GM23248 (cell line): ENCODE data around the gene CD46. TPM values are rescaled to one million over a fixed set of nuclear protein-coding genes. Genes with fewer than 3 reads are reported as not detected.
A peak's percentile ranks its signal among the peaks of the same experiment; 100 is the strongest.

Source experiments
- DNase-seq: peaks from one replicate; pipeline ENCODE4 v3.0.0-alpha.2; 2015
- H2AFZ ChIP-seq: fragments of 200-600 bp; sonication (generic); 2 replicates; pipeline ENCODE4 v1.6.1; 2016; ENCODE audit warnings: antibody characterized with exemption
- H3F3A ChIP-seq: fragments of 200-600 bp; sonication (generic); 2 replicates; pipeline ENCODE4 v1.6.1; 2016; ENCODE audit warnings: mild to moderate bottlenecking, antibody characterized with exemption, mixed run types; ENCODE audit not compliant: insufficient read depth
- H3K27ac ChIP-seq: fragments of 200-600 bp; sonication (generic); 2 replicates; pipeline ENCODE4 v1.5.1; 2016; ENCODE audit warnings: mild to moderate bottlenecking
- H3K27me3 ChIP-seq: fragments of 200-600 bp; sonication (generic); replicated peaks from 2 replicates; pipeline ENCODE4 v1.6.1; 2016; ENCODE audit warnings: mild to moderate bottlenecking; ENCODE audit not compliant: insufficient read depth
- H3K36me3 ChIP-seq: fragments of 200-600 bp; sonication (generic); 2 replicates; pipeline ENCODE4 v1.6.1; 2016; ENCODE audit warnings: low read depth, mild to moderate bottlenecking
- H3K4me1 ChIP-seq: fragments of 200-600 bp; sonication (generic); 2 replicates; pipeline ENCODE4 v1.6.1; 2016; ENCODE audit warnings: mild to moderate bottlenecking; ENCODE audit not compliant: insufficient read depth
- H3K4me2 ChIP-seq: fragments of 200-600 bp; sonication (generic); one replicate; pipeline ENCODE4 v1.6.1; 2016; ENCODE audit warnings: mild to moderate bottlenecking; ENCODE audit not compliant: unreplicated experiment
- H3K4me3 ChIP-seq: fragments of 200-600 bp; sonication (generic); 2 replicates; pipeline ENCODE4 v1.5.1; 2016; ENCODE audit warnings: mild to moderate bottlenecking
- H3K79me2 ChIP-seq: fragments of 200-600 bp; sonication (generic); 2 replicates; pipeline ENCODE4 v1.6.1; 2016; ENCODE audit warnings: mild to moderate bottlenecking; ENCODE audit not compliant: insufficient read depth
- H3K9ac ChIP-seq: fragments of 200-600 bp; sonication (generic); 2 replicates; pipeline ENCODE4 v1.6.1; 2016; ENCODE audit warnings: mild to moderate bottlenecking
- H3K9me2 ChIP-seq: fragments of 200-600 bp; sonication (generic); 2 replicates; pipeline ENCODE4 v1.6.1; 2016; ENCODE audit warnings: mixed run types, mild to moderate bottlenecking, moderate library complexity; ENCODE audit not compliant: insufficient read depth
- H3K9me3 ChIP-seq: fragments of 200-600 bp; sonication (generic); one replicate; pipeline ENCODE4 v1.6.1; 2017; ENCODE audit warnings: low read depth
- H4K20me1 ChIP-seq: fragments of 200-600 bp; sonication (generic); 2 replicates; pipeline ENCODE4 v1.6.0; 2016; ENCODE audit not compliant: insufficient read depth
- EZH2 ChIP-seq: fragments of 200-600 bp; sonication (generic); IDR thresholded peaks from 2 replicates; pipeline ENCODE4 v1.6.1; 2018; ENCODE audit warnings: antibody characterized with exemption, mild to moderate bottlenecking; ENCODE audit not compliant: insufficient read depth, poor library complexity, severe bottlenecking
- EZH2phosphoT487 ChIP-seq: fragments of 200-600 bp; sonication (generic); IDR thresholded peaks from 2 replicates; pipeline ENCODE4 v1.6.1; 2018; ENCODE audit warnings: antibody characterized with exemption, moderate library complexity, mild to moderate bottlenecking, low read depth; ENCODE audit not compliant: insufficient read depth
- WGBS, 2 experiments: methylation state at CpG; one replicate each; pipeline ENCODE4 v1.1.6; 2015 to 2017; ENCODE audit warnings: low lambda C conversion rate in 2 of 2, low coverage in 1 of 2; ENCODE audit errors: missing lambda C conversion rate in 2 of 2; 5-methylcytosine and 5-hydroxymethylcytosine counted together
- in situ Hi-C: fragments of 300-500 bp; cut with MboI; formaldehyde crosslinking; loops from 2 replicates; pipeline ENCODE4 v1.15.0; 2020
- polyA plus RNA-seq: library from polyadenylated mRNA; unstranded; fragments of >200 nt; fragmentation: Nextera tagmentation; extraction: Ambion mirVana; gene quantifications from 2 replicates; pipeline ENCODE4 v1.2.1, GENCODE V29; 2016
- total RNA-seq: library from RNA; depleted of rRNA; stranded (reverse); fragments of >200 nt; shearing (Covaris generic); gene quantifications from 2 replicates; pipeline ENCODE4 v1.2.3, GENCODE V29; 2014

Gene CD46
- total and polyA plus RNA-seq, 2 experiments from 2014 or later, result 49.2 to 117 TPM

GRCh38 chr1:207826557-207827487, 75.0 kb downstream of the CD46 start:
- Histone ChIP-seq H3K9me3 (no peaks in the 10 kb centered on the region), H3K9ac (no peak overlapping the region), H3K4me2 (no peak overlapping the region), H3F3A (peaks cover 14% of the 10 kb centered on the region; the same call in 1 of the 2 replicates), H3K27ac (no peak overlapping the region), H3K27me3 (no peaks in the 10 kb centered on the region), H2AFZ (peak overlapping the region; percentile 55; the same call in 1 of the 2 replicates), H3K36me3 (no peaks in the 10 kb centered on the region), H3K9me2 (no peaks in the 10 kb centered on the region), H3K4me3 (no peak overlapping the region), H3K4me1 (peaks cover 9% of the 10 kb centered on the region), H4K20me1 (no peaks in the 10 kb centered on the region), H3K79me2 (peaks cover 8% of the 10 kb centered on the region; the same call in 1 of the 2 replicates)
- in situ Hi-C loops, result loop anchor here (5.0 kb wide), 1 partner anchor 40 kb away; no protein-coding TSS in a partner anchor
- no peak for DNase-seq
- 54 to 57% methylated on average over 18 of the region's 18 CpGs for WGBS, 2 experiments
- no peak for TF ChIP-seq EZH2
- no peak for TF ChIP-seq EZH2phosphoT487

DNA sequence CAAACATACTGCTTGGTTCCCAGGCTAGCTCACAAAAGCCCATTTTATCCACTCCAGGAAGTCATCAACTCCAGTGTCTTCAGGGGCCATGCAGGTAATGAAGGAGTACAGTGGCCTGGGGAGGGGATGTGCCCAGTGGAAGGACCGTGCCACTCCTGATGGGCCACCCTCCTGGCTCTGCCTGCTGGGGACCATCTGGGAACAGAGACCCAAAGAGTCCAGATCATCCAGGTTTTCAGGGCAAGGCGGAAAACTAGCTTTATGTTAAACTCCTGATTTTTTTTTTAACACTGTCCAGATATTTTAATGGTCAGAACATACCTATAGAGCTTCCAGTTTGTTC, 75.6 kb downstream of the CD46 start:
- H3K4me1 ChIP-seq, result peaks cover 9% of the 10 kb centered on the region

DNA sequence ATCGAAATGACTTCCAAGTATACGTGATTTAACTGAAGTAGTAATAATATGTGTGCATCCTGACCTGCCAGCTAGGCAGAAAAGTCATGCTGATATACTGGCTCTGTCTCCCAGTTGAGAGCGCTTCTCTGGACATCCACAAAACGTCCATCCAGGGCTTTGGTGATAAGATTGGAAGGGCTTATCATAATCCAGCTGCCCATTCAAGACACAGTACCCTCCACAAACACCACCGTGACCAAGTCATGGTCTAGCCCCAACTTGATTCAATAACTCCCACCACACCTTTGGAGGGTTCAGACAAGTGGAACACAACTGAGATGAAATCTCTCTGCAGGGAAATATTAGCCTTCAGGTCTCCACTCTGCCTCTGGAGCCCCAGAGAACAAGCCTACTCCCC, 76.2 kb downstream of the CD46 start:
- Histone ChIP-seq H4K20me1 (no peaks in the 10 kb centered on the region), H3K4me2 (no peak overlapping the region), H3K79me2 (0 out of 2 replicates have a peak, but pooled peaks cover 3% of the 10 kb centered on the region), H3F3A (peaks cover 14% of the 10 kb centered on the region; the same call in 1 of the 2 replicates), H3K36me3 (no peaks in the 10 kb centered on the region), H3K9me2 (no peaks in the 10 kb centered on the region), H3K27me3 (no peaks in the 10 kb centered on the region), H3K9me3 (no peaks in the 10 kb centered on the region), H3K9ac (no peak overlapping the region), H3K4me3 (no peak overlapping the region), H3K4me1 (peaks cover 9% of the 10 kb centered on the region), H2AFZ (no peak overlapping the region), H3K27ac (no peak overlapping the region)
- TF ChIP-seq EZH2phosphoT487 (no peak), EZH2 (no peak)
- in situ Hi-C loops, result loop anchor here (5.0 kb wide), 1 partner anchor 39 kb away; no protein-coding TSS in a partner anchor
- 76 to 84% methylated on average over 5 of the region's 5 CpGs for WGBS, 2 experiments
- DNase-seq, result no peak

More for the DNA sequence above, 75.6 kb downstream of the CD46 start:
- H3F3A ChIP-seq, result peaks cover 14% of the 10 kb centered on the region; the same call in 1 of the 2 replicates
- H3K4me3 ChIP-seq, result no peak overlapping the region
- 96 to 97% methylated on average over 2 of the region's 2 CpGs for WGBS, 2 experiments
- no peak overlapping the region for H3K27ac ChIP-seq
- no peaks in the 10 kb centered on the region for H4K20me1 ChIP-seq
- no peak overlapping the region for H2AFZ ChIP-seq
- H3K4me2 ChIP-seq, result no peak overlapping the region
- H3K79me2 ChIP-seq, result peaks cover 3% of the 10 kb centered on the region; the same call in 1 of the 2 replicates
- H3K36me3 ChIP-seq, result no peaks in the 10 kb centered on the region
- no peak overlapping the region for H3K9ac ChIP-seq
- TF ChIP-seq EZH2phosphoT487 (no peak), EZH2 (no peak)
- no peak for DNase-seq
- H3K9me2 ChIP-seq, result no peaks in the 10 kb centered on the region
- in situ Hi-C loops, result loop anchor here (5.0 kb wide), 1 partner anchor 40 kb away; no protein-coding TSS in a partner anchor
- H3K9me3 ChIP-seq, result no peaks in the 10 kb centered on the region
- H3K27me3 ChIP-seq, result no peaks in the 10 kb centered on the region

DNA sequence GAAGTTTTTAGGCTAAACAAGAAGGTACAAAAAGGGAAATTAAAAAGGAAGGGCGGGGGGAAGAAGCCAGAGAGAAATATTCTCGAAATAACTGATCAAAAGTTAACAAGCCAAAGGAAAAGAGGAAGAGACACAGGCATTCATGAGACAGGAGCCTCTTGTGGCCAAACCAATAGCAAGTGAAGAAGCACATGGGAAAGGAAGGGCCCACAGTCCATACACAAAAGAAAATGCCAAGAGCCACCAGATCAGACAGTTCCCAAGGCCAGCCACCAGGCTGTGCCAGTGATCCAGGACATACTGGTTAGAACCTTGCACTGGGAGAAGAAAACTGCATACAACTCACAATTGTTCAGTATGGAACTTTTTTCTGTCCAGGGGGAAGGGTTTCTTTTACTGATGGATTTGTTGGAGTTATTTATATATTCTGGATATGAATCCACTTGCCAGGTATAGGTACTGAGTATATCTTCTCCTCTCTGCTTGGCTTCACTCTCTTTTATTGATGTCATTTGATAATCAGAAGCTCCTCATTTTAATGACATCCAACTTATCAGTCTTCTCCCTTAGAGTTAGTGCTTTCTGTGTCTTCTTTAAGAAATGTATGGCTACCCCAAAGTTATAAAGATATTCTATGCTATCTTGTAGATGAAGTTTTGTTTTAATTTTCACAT, 76.8 kb downstream of the CD46 start:
- 0 out of 2 replicates have a peak, but pooled peaks cover 3% of the 10 kb centered on the region for H3K79me2 ChIP-seq
- in situ Hi-C loops, result loop anchor here (5.0 kb wide), 1 partner anchor 39 kb away; no protein-coding TSS in a partner anchor
- H2AFZ ChIP-seq, result no peak overlapping the region
- H3K27ac ChIP-seq, result no peak overlapping the region
- no peaks in the 10 kb centered on the region for H3K9me3 ChIP-seq
- 42 to 48% methylated on average over 2 of the region's 2 CpGs for WGBS, 2 experiments
- no peaks in the 10 kb centered on the region for H4K20me1 ChIP-seq
- no peaks in the 10 kb centered on the region for H3K27me3 ChIP-seq
- no peaks in the 10 kb centered on the region for H3K36me3 ChIP-seq
- peak; percentile 89 for DNase-seq
- no peaks in the 10 kb centered on the region for H3K9me2 ChIP-seq
- H3F3A ChIP-seq, result peaks cover 14% of the 10 kb centered on the region; the same call in 1 of the 2 replicates
- no peak for TF ChIP-seq EZH2phosphoT487
- no peak for TF ChIP-seq EZH2
- no peak overlapping the region for H3K4me3 ChIP-seq
- H3K4me1 ChIP-seq, result peaks cover 9% of the 10 kb centered on the region
- no peak overlapping the region for H3K4me2 ChIP-seq
- no peak overlapping the region for H3K9ac ChIP-seq
